Lower lobe of right lung (tissue), 2 donors: Measurements from ENCODE around the gene EMILIN3. TPM values are rescaled to one million over a fixed set of nuclear protein-coding genes. Genes with fewer than 3 reads are reported as not detected.

Source experiments
- ATAC-seq, 2 donors: fragments of 200-7000 bp; cut with Tn5 transposase; one replicate each; pipeline ENCODE4 v1.9.1; 2020 to 2022; ENCODE audit warnings: mild to moderate bottlenecking in 2 of 2, moderate library complexity in 2 of 2
- DNase-seq: peaks from one replicate; pipeline ENCODE4 v3.0.0-alpha.2; 2020
- H3K27ac ChIP-seq: fragments of 200-600 bp; one replicate; pipeline ENCODE4 v1.8.0; 2022
- H3K27me3 ChIP-seq: fragments of 200-600 bp; one replicate; pipeline ENCODE4 v1.8.0; 2022; ENCODE audit warnings: low read depth
- H3K36me3 ChIP-seq: fragments of 200-600 bp; one replicate; pipeline ENCODE4 v1.8.0; 2022; ENCODE audit warnings: mild to moderate bottlenecking
- H3K4me1 ChIP-seq: fragments of 200-600 bp; one replicate; pipeline ENCODE4 v1.8.0; 2022
- H3K4me3 ChIP-seq: fragments of 200-600 bp; one replicate; pipeline ENCODE4 v1.8.0; 2022; ENCODE audit warnings: mild to moderate bottlenecking
- H3K9me3 ChIP-seq: fragments of 200-600 bp; one replicate; pipeline ENCODE4 v1.8.0; 2022
- CTCF ChIP-seq: fragments of 200-600 bp; IDR thresholded peaks from one replicate; pipeline ENCODE4 v1.8.0; 2022; ENCODE audit warnings: antibody characterized with exemption, mild to moderate bottlenecking
- intact Hi-C: fragments of 100-400 bp; cut with DNase I; formaldehyde crosslinking; loops from one replicate; pipeline ENCODE4 v1.11.0; 2022
- total RNA-seq: library from RNA; stranded (reverse); fragmentation: NEBNext Ultra II Directional; extraction: Animal tissue kit (Norgen Biotek cat#: 25700); gene quantifications from one replicate; pipeline ENCODE4 v1.2.1, GENCODE V29; 2021
- donor health status: DM: no; HTN: yes; CAD: no; lungs with severe emphysema.

EMILIN3 gene
- total RNA-seq, 1 donor from 2014 or later = 0.15 TPM

DNA sequence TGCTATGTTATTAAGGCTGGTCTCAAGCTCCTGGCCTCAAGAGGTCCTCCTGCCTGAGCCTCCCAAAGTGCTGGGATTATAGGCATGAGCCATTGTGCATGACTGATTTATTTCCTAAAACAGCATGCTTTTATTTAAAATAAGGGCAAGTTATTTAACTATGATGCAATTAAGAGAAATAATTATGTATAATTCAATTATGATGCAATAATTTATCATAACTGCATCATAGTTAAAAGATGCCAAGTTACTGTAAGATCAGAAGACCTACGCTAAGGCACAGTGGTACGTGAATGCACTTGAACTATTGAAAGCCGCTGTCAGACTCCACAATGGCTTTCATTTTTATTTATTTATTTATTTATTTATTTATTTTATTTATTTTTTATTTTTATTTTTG, 24.3 kb upstream of the EMILIN3 start:
- no peak for DNase-seq

DNA sequence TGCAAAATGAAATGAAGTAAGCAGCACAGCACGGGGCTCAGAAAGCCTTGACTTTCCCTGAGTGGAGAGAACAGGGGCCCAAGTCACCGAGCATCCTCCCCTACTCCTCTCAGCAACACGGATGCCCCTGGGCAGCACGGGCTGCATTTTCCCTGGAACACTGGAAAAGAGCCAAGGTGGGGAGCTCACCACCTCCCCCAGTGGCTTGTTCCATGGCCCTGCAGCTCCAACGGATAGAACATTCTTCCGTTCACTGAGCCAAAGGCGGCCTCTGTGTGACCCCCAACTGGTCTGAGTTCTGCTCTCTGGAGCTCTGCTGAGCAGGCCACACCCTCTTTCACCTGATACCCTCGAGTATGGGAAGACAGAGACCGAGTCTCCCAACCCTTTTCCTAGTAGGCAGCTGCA, 20.8 kb upstream of the EMILIN3 start:
- no peaks in the 10 kb centered on the region for H3K36me3 ChIP-seq
- ATAC-seq = no peak
- no peaks in the 10 kb centered on the region for H3K27me3 ChIP-seq
- H3K27ac ChIP-seq = no peak overlapping the region
- intact Hi-C loops = no loop called here
- no peak for TF ChIP-seq CTCF
- no peaks in the 10 kb centered on the region for H3K9me3 ChIP-seq
- DNase-seq = peak; percentile 35
- H3K4me1 ChIP-seq = no peaks in the 10 kb centered on the region
- no peak overlapping the region for H3K4me3 ChIP-seq

More for the DNA sequence above, 24.3 kb upstream of the EMILIN3 start:
- no peak for ATAC-seq
- no peaks in the 10 kb centered on the region for H3K27me3 ChIP-seq
- no peak for TF ChIP-seq CTCF
- no peaks in the 10 kb centered on the region for H3K9me3 ChIP-seq
- intact Hi-C loops = no loop called here
- H3K4me3 ChIP-seq = no peak overlapping the region
- no peak overlapping the region for H3K27ac ChIP-seq
- H3K36me3 ChIP-seq = no peaks in the 10 kb centered on the region
- no peaks in the 10 kb centered on the region for H3K4me1 ChIP-seq

DNA sequence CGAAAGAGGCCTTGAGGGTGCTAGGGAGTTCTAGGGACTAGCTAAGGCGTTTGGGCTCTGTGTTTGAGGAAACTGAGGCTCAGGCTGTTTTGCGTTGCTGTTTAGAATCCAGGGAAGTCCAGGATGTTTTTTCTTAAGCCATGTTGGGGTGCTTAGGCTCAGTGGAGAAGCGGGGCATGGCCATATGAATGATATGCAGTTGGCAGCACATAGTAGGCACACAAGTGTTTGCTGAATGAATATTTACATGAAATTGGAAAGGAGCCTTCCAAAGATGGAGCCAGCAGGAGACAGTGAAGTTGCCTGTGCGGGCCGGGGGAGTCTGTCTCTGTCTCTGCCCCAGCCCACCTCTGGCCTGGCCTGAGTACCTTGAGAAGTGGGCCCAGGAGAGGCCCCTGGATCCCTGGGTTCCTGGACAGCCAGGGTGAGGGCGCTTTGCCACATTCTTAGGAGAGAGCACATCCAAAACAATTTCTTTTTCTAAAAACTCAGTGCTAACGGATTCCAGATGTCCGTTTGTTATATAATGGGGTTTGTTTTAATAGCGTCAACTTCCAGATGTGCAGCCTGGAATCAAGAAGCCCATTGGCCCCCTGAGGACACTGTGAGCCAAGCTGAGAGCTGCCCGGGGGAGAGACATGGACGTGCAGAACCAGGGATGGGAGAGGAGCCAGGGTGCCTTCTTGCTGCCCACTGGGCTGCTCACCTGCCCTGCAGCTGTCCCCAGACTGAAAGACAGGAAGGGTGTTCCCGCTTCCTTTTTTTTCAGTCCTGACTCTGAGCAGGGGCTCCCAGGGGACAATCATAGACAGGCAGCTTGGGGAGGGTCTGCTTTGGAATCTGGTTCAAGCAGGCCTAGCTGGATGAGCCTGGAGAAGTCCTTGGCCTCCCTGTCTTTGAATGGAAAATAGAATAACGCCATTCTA, 20.1 kb upstream of the EMILIN3 start:
- Histone ChIP-seq H3K27ac (no peak overlapping the region), H3K9me3 (no peaks in the 10 kb centered on the region), H3K27me3 (no peaks in the 10 kb centered on the region), H3K4me1 (no peaks in the 10 kb centered on the region), H3K4me3 (no peak overlapping the region), H3K36me3 (no peaks in the 10 kb centered on the region)
- TF ChIP-seq CTCF = no peak
- intact Hi-C loops = no loop called here
- DNase-seq (peak; percentile 32), ATAC-seq (peak in 1 of 2 donors; percentile 32)

- Histone ChIP-seq H3K9me3 (no peaks in the 10 kb centered on the region), H3K4me3 (no peak overlapping the region), H3K4me1 (no peaks in the 10 kb centered on the region), H3K27me3 (peaks cover 8% of the 10 kb centered on the region), H3K36me3 (no peaks in the 10 kb centered on the region), H3K27ac (no peak overlapping the region)
- TF ChIP-seq CTCF = no peak
- intact Hi-C loops = no loop called here
- no peak for DNase-seq
- no peak for ATAC-seq
Observed at GRCh38 chr20:41382791-41383305, 16.2 kb upstream of the EMILIN3 start.

DNA sequence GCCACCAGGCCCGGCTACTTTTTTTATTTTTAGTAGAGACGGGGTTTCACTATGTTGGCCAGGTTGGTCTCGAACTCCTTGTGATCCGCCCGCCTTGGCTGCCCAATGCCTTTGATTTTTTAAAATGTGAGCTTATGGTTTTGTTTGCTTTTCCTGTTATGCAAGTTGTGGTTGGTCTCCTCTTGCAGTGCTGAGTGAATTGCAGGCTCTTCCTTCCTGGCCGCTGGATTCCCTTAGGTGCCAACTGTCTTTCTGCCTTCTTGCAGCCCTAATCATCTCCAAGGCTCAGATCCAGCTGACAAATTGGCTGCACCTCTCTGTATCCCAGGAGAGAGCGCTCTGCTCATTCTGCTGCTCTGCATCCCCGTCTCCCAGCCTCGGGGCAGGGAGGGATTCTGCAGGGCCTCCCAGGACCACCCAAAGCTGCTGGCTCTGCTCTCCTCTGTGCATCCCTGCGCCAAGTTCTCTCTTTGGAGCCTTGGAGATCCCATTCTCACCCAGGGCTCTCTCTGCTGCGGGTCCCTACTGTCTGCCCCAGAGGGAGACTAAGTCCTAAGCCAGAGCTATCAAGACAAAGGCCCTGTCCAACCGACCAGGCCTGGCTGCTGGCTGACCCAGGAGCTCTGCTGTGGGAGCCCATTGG, 14.1 kb upstream of the EMILIN3 start:
- no peaks in the 10 kb centered on the region for H3K36me3 ChIP-seq
- H3K9me3 ChIP-seq = no peaks in the 10 kb centered on the region
- DNase-seq (no peak), ATAC-seq (no peak)
- peaks cover 8% of the 10 kb centered on the region for H3K27me3 ChIP-seq
- no peak overlapping the region for H3K27ac ChIP-seq
- intact Hi-C loops = no loop called here
- no peaks in the 10 kb centered on the region for H3K4me1 ChIP-seq
- no peak overlapping the region for H3K4me3 ChIP-seq
- no peak for TF ChIP-seq CTCF
